GM12878 (cell line): ENCODE measurements around the gene EEFSEC. TPM values are rescaled to one million over a fixed set of nuclear protein-coding genes. Genes with fewer than 3 reads are reported as not detected.

ENCODE experiments used
- ATAC-seq: fragments of 200-7000 bp; cut with Tn5 transposase; 3 replicates; pipeline ENCODE4 v1.9.1; 2020; ENCODE audit warnings: mild to moderate bottlenecking, moderate library complexity
- BruUV-seq: library from RNA; stranded (reverse); fragments of 400-500 nt; replicated peaks from 2 replicates; lab custom pipeline; 2021; lab: Mats Ljungman, UMichigan
- CTCF ChIA-PET: fragments of 300-600 bp; sonication (Branson Sonifier 250); formaldehyde crosslinking; extraction: SDS; loops from one replicate; lab custom pipeline; 2021; ENCODE audit warnings: inconsistent platforms; lab: Yijun Ruan, JAX
- POLR2A ChIA-PET: fragments of 350-600 bp; formaldehyde crosslinking; extraction: SDS; loops from one replicate; lab custom pipeline; 2021; ENCODE audit warnings: inconsistent platforms; lab: Charles Lee
- RAD21 ChIA-PET: fragments of 300-600 bp; sonication (Branson Sonifier 250); formaldehyde crosslinking; loops from one replicate; lab custom pipeline; 2023; ENCODE audit warnings: antibody characterized with exemption; ENCODE audit not compliant: unreplicated experiment; lab: Charles Lee
- SMC1A ChIA-PET: fragments of 300-600 bp; sonication (Branson Sonifier 250); formaldehyde crosslinking; loops from one replicate; lab custom pipeline; 2023; ENCODE audit not compliant: unreplicated experiment, uncharacterized antibody; lab: Charles Lee
- DNase-seq: peaks from one replicate; pipeline ENCODE4 v3.0.0-alpha.2; 2011; ENCODE audit warnings: low read depth, low spot score
- FAIRE-seq: peaks from 3 replicates; lab custom pipeline; 2011; peaks lifted over from hg19 to GRCh38; lab: Jason Lieb, UNC
- H2AFZ ChIP-seq: 2 replicates; pipeline ENCODE4 v1.6.0; 2011; ENCODE audit warnings: low read depth, low read length, control low read depth; ENCODE audit not compliant: control insufficient read depth
- H3K27ac ChIP-seq: 2 replicates; pipeline ENCODE4 v1.5.1; 2011; ENCODE audit warnings: control low read depth; ENCODE audit not compliant: control insufficient read depth, insufficient read depth
- H3K27me3 ChIP-seq, 2 experiments: replicated peaks in 1 of 2; 2 replicates each; pipeline versions ENCODE4 v1.6.0 to v1.6.1; 2011; ENCODE audit warnings: low read length in 1 of 2; ENCODE audit not compliant: control insufficient read depth in 2 of 2, insufficient read depth in 2 of 2
- H3K36me3 ChIP-seq, 2 experiments: 2 replicates each; pipeline ENCODE4 v1.5.1; 2011; ENCODE audit warnings: low read length in 1 of 2; ENCODE audit not compliant: control insufficient read depth in 2 of 2, insufficient read depth in 2 of 2
- H3K4me1 ChIP-seq: 2 replicates; pipeline ENCODE4 v1.6.1; 2011; ENCODE audit warnings: mild to moderate bottlenecking, low read length, moderate library complexity, mixed read lengths; ENCODE audit not compliant: control insufficient read depth, insufficient read depth
- H3K4me2 ChIP-seq: 2 replicates; pipeline ENCODE4 v1.6.0; 2011; ENCODE audit warnings: control low read depth; ENCODE audit not compliant: control insufficient read depth, insufficient read depth
- H3K4me3 ChIP-seq: fragments of 200-600 bp; sonication (generic); 2 replicates; pipeline ENCODE4 v1.5.1; 2016
- H3K79me2 ChIP-seq: 2 replicates; pipeline ENCODE4 v1.6.0; 2011; ENCODE audit warnings: low read length; ENCODE audit not compliant: control insufficient read depth, insufficient read depth
- H3K9ac ChIP-seq: 2 replicates; pipeline ENCODE4 v1.8.0; 2011; ENCODE audit warnings: low read length, control low read depth, mixed read lengths; ENCODE audit not compliant: control insufficient read depth, insufficient read depth
- H3K9me3 ChIP-seq: replicated peaks from 3 replicates; pipeline ENCODE4 v1.5.1; 2011; ENCODE audit warnings: mild to moderate bottlenecking, low read length; ENCODE audit not compliant: control insufficient read depth, insufficient read depth
- H4K20me1 ChIP-seq: 2 replicates; pipeline ENCODE4 v1.6.0; 2011; ENCODE audit not compliant: control insufficient read depth, insufficient read depth
- CBX3 ChIP-seq: fragments of 200-600 bp; sonication (generic); IDR thresholded peaks from 2 replicates; pipeline ENCODE4 v1.6.1; 2016; ENCODE audit warnings: low read depth, borderline replicate concordance
- RBBP5 ChIP-seq: fragments of 200-600 bp; sonication (generic); conservative IDR thresholded peaks from 2 replicates; pipeline ENCODE4 v1.6.1; 2016
- SMAD1 ChIP-seq: fragments of 450-650 bp; IDR thresholded peaks from 2 replicates; pipeline ENCODE4 v1.6.1; 2018; ENCODE audit warnings: mild to moderate bottlenecking, low read depth; ENCODE audit not compliant: partially characterized antibody
- SUZ12 ChIP-seq: fragments of 200-600 bp; sonication (generic); IDR thresholded peaks from one replicate; pipeline ENCODE4 v1.6.1; 2018; ENCODE audit warnings: antibody characterized with exemption, mild to moderate bottlenecking; ENCODE audit not compliant: unreplicated experiment
- WGBS: methylation state at CpG from one replicate; pipeline ENCODE4 v1.1.6; 2016; ENCODE audit warnings: low lambda C conversion rate; ENCODE audit not compliant: insufficient replicate concordance, insufficient coverage; ENCODE audit errors: missing lambda C conversion rate; 5-methylcytosine and 5-hydroxymethylcytosine counted together
- in situ Hi-C: fragments of 300-500 bp; cut with MboI; formaldehyde crosslinking; loops from 9 replicates; pipeline ENCODE4 v1.14.3; 2018; ENCODE audit warnings: mixed read lengths
- intact Hi-C: fragments of 100-400 bp; cut with micrococcal nuclease; formaldehyde crosslinking; loops from one replicate; pipeline ENCODE4 v1.14.2; 2022; ENCODE audit not compliant: unreplicated experiment
- polyA plus RNA-seq, 11 experiments: library from polyadenylated mRNA; depleted of rRNA in 4 of 11; unstranded in 6 of 11; stranded (reverse) in 5 of 11; fragments of >200 nt; fragmentation: Nextera tagmentation in 4 of 11; fragmentation: Illumina TruSeq in 1 of 11; extraction: Ambion mirVana in 4 of 11; extraction: Trizol in 1 of 11; gene quantifications; 1 replicate in 1 of 11; 2 replicates in 10 of 11; pipeline versions ENCODE4 v1.2.1 to v1.2.3, GENCODE V29; 2011 to 2016; ENCODE audit warnings: inconsistent platforms in 2 of 11, missing spikeins in 2 of 11, low read depth in 1 of 11
- total RNA-seq, 4 experiments: library from RNA; depleted of rRNA in 3 of 4; stranded (reverse); fragments of >200 nt in 3 of 4; fragmentation: Illumina TruSeq in 1 of 4; extraction: Trizol in 1 of 4; gene quantifications; 2 replicates each; pipeline versions ENCODE4 v1.2.1 to v1.2.3, GENCODE V29; 2013 to 2021
- TF ChIP-seq, protein P1 (sequence below): IDR thresholded peaks from 2 replicates; pipeline ENCODE4 v1.6.1; 2012; ENCODE audit warnings: improper control_type of control experiment, low read depth, low read length; ENCODE audit not compliant: insufficient replicate concordance

Gene EEFSEC
- total and polyA plus RNA-seq, 10 of the 15 experiments (the other 5 are each of a cell fraction or from before 2014, with no cell fraction given), result 0.29 to 29.1 (median 16.1) TPM

DNA sequence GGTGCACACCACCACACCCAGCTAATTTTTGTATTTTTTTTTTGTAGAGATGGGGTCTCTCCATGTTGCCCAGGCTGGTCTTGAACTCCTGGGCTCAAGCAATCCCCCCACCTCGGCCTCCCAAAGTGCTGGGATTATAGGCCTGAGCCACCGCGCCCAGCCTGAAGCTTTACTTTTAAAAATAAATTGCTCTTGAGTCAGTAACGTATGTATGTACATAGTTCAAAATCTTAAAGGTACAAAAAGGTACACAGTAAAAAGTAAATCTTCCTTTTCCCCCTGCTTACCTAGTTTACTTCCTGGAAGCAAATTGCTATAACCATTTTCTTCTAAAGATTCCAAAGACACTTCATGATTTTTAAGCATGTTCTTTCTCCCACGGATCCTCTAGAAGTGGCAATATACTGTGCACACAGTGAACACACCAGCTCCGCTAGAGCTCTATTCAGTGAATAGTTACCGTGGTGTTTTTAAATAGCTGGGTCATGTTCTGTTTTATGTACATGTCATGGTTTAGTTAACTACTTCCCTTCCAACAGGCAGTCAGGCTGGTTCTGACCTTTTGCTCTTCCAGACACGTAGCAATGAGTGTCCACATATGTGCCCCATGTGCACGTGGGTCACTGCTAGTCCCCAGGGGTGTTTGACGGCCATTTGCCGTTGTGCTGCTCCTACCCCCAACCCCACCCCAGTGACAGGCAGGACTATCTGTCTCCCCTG is 82.1 kb downstream of the EEFSEC start (continued):
- TF ChIP-seq, protein P1, sequence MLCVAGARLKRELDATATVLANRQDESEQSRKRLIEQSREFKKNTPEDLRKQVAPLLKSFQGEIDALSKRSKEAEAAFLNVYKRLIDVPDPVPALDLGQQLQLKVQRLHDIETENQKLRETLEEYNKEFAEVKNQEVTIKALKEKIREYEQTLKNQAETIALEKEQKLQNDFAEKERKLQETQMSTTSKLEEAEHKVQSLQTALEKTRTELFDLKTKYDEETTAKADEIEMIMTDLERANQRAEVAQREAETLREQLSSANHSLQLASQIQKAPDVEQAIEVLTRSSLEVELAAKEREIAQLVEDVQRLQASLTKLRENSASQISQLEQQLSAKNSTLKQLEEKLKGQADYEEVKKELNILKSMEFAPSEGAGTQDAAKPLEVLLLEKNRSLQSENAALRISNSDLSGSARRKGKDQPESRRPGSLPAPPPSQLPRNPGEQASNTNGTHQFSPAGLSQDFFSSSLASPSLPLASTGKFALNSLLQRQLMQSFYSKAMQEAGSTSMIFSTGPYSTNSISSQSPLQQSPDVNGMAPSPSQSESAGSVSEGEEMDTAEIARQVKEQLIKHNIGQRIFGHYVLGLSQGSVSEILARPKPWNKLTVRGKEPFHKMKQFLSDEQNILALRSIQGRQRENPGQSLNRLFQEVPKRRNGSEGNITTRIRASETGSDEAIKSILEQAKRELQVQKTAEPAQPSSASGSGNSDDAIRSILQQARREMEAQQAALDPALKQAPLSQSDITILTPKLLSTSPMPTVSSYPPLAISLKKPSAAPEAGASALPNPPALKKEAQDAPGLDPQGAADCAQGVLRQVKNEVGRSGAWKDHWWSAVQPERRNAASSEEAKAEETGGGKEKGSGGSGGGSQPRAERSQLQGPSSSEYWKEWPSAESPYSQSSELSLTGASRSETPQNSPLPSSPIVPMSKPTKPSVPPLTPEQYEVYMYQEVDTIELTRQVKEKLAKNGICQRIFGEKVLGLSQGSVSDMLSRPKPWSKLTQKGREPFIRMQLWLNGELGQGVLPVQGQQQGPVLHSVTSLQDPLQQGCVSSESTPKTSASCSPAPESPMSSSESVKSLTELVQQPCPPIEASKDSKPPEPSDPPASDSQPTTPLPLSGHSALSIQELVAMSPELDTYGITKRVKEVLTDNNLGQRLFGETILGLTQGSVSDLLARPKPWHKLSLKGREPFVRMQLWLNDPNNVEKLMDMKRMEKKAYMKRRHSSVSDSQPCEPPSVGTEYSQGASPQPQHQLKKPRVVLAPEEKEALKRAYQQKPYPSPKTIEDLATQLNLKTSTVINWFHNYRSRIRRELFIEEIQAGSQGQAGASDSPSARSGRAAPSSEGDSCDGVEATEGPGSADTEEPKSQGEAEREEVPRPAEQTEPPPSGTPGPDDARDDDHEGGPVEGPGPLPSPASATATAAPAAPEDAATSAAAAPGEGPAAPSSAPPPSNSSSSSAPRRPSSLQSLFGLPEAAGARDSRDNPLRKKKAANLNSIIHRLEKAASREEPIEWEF, result no peak
- TF ChIP-seq SUZ12 (no peak), SMAD1 (no peak)

DNA sequence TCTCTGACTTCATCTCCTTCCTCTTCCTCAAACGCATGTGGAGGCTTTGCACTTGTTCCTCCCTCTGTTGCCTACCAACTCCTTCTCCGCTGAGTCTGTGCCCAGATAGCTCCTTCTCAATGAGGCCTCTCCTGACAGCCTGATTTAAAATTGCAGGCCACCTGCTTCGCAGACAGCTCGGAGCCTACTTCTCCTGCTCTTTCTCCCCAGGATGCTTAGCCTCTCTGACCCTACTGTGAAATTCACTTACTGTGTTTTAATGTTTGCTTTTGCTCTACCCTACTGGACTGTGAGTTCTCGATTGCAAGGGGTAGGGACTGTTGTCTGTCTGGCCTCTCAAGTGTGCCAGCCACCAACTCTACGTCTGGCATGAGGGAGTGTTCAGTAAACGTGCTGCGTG is 83.4 kb downstream of the EEFSEC start:
- Histone ChIP-seq H3K36me3 (no peaks in the 10 kb centered on the region), H4K20me1 (no peaks in the 10 kb centered on the region), H3K9ac (no peak overlapping the region), H3K27ac (no peak overlapping the region), H3K4me1 (no peaks in the 10 kb centered on the region), H3K27me3 (no peaks in the 10 kb centered on the region), H3K4me3 (no peak overlapping the region), H3K9me3 (no peaks in the 10 kb centered on the region), H3K4me2 (no peak overlapping the region), H2AFZ (no peak overlapping the region), H3K79me2 (no peaks in the 10 kb centered on the region)
- no peak for FAIRE-seq
- in situ Hi-C loops (no loop called here), intact Hi-C loops (no loop called here)
- no peak for ATAC-seq
- TF ChIP-seq CBX3 (no peak), RBBP5 (no peak)
- ChIA-PET POLR2A (no interaction called here), RAD21 (interaction anchor here (0.7 kb wide), 1 partner anchor 126 kb away, joined by 3 read pairs; no protein-coding TSS in a partner anchor), CTCF (interaction anchor here (1.1 to 1.5 kb wide), 2 partner anchors 11 to 18 kb away, joined by 3 to 5 read pairs; no protein-coding TSS in a partner anchor), SMC1A (interaction anchor here (0.7 kb wide), 1 partner anchor 16 kb away, joined by 3 read pairs; no protein-coding TSS in a partner anchor)
- no peak for DNase-seq
- BruUV-seq, result no TSS peak
- 85% methylated on average over 8 of the region's 8 CpGs for WGBS
